ENCODE data around the gene PIGT. TPM values are rescaled to one million over a fixed set of nuclear protein-coding genes. Genes with fewer than 3 reads are reported as not detected.

Gene PIGT
- total and polyA plus RNA-seq, 9 donors, result 30.0 to 172 (median 69.3) TPM

DNA sequence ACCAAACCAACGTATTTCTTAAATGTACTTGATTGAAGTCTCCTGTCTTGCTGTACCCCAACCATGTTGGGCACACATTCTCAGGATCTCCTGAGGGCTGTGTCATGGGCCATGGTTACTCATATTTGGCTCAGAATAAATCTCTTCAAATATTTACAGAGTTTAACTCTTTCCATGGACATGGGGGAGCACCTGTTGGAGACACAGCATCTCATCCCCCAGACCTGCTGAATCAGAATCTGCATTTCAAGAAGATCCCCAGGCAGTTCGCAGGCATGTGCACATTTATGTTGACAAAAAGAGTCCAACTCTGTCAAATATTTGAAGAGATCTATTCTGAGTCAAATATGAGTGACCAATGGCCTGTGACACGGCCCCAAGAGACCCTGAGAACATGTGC is 24.5 kb downstream of the PIGT start:
- DNase-seq, result no peak
- TF ChIP-seq, protein P1, sequence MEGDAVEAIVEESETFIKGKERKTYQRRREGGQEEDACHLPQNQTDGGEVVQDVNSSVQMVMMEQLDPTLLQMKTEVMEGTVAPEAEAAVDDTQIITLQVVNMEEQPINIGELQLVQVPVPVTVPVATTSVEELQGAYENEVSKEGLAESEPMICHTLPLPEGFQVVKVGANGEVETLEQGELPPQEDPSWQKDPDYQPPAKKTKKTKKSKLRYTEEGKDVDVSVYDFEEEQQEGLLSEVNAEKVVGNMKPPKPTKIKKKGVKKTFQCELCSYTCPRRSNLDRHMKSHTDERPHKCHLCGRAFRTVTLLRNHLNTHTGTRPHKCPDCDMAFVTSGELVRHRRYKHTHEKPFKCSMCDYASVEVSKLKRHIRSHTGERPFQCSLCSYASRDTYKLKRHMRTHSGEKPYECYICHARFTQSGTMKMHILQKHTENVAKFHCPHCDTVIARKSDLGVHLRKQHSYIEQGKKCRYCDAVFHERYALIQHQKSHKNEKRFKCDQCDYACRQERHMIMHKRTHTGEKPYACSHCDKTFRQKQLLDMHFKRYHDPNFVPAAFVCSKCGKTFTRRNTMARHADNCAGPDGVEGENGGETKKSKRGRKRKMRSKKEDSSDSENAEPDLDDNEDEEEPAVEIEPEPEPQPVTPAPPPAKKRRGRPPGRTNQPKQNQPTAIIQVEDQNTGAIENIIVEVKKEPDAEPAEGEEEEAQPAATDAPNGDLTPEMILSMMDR (IDR thresholded peaks at IDR 0.05), result no peak
- TF ChIP-seq EP300 (IDR thresholded peaks at IDR 0.05) (no peak), POLR2A (IDR thresholded peaks at IDR 0.05) (no peak)
- Histone ChIP-seq H3K9me3 (no peaks in the 10 kb centered on the region), H3K27ac (no peak overlapping the region), H3K4me3 (no peak overlapping the region), H3K36me3 (no peaks in the 10 kb centered on the region), H3K27me3 (no peaks in the 10 kb centered on the region), H3K4me1 (ENCODE audit: insufficient read depth) (peaks cover 2% of the 10 kb centered on the region)
- intact Hi-C loops (cut with DNase I), result loop anchor here in 1 of 4 donors (10.0 kb wide), 1 partner anchor 126 kb away; no protein-coding TSS in a partner anchor
- WGBS, 3 donors, result 79 to 81% (median 80%) methylated on average over 3 of the region's 3 CpGs

DNA sequence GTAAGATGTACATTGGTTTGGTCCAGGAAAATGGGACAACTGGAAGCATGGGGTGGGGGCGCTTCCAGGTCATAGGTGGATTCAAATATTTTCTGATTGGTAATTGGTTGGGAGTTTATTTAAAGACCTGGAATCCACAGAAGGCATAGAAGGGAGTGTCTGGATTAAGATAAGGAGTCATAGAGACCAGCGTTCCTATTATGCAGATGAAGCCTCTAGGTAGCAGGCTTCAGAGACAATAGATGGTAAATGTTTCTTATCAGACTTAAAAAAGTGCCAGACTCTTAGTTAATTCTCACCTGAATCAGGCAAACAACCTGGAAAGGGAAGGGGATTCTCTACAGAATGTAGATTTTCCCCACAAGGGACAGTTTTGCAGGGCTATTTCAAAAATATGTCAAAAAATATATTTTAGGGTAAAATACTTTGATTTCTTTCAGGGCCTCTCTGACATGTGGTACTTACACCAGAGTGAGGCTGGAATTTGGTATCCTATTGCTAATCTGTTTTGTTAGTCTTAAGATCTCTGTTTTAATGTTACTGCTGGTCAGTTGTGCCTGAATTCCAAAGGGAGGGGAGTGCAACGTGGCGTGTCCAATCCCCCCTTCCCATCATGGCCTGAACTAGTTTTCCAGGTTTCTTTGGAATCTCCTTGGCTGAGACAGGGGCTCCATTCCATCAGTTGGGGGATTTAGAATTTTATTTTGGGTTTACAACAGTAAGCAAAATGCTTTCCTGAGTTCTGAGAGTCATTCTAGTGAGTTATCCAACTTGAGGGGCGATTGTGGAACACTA is 25.1 kb downstream of the PIGT start:
- no peak for DNase-seq
- intact Hi-C loops (cut with DNase I), result loop anchor here in 1 of 4 donors (10.0 kb wide), 1 partner anchor 126 kb away; no protein-coding TSS in a partner anchor
- no peak for TF ChIP-seq POLR2A (IDR thresholded peaks at IDR 0.05)
- TF ChIP-seq, protein P1 (IDR thresholded peaks at IDR 0.05), result no peak
- H3K4me1 ChIP-seq (ENCODE audit: insufficient read depth), result peaks cover 2% of the 10 kb centered on the region
- H3K9me3 ChIP-seq, result no peaks in the 10 kb centered on the region
- no peak overlapping the region for H3K27ac ChIP-seq
- no peaks in the 10 kb centered on the region for H3K36me3 ChIP-seq
- no peaks in the 10 kb centered on the region for H3K27me3 ChIP-seq
- no peak overlapping the region for H3K4me3 ChIP-seq
- WGBS, 3 donors, result 50 to 60% (median 54%) methylated on average over 5 of the region's 5 CpGs

DNA sequence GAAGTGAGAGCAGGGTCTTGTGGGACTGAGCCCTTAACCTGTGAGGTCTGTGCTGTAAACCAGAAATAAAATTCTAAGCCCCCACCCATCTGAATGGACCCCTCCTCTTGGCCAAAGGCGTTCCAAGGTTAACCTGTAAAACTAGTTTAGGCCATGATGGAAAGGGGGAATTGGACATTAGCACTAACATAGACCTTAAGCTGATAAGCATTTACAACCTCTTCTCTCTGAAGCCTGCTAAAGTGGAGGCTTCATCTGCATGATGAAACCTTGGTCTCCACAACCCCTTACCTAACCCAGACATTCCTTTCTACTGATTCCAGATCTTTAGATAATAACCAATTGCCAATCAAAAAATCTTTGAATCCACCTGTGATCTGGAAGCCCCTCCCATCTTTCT is 25.8 kb downstream of the PIGT start:
- H3K4me3 ChIP-seq, result no peak overlapping the region
- no peaks in the 10 kb centered on the region for H3K27me3 ChIP-seq
- no peaks in the 10 kb centered on the region for H3K9me3 ChIP-seq
- no peaks in the 10 kb centered on the region for H3K36me3 ChIP-seq
- WGBS, 3 donors, result 70 to 88% (median 87%) methylated on average over 1 of the region's 1 CpG
- H3K4me1 ChIP-seq (ENCODE audit: insufficient read depth), result peaks cover 2% of the 10 kb centered on the region
- intact Hi-C loops (cut with DNase I), result loop anchor here in 1 of 4 donors (10.0 kb wide), 1 partner anchor 127 kb away; no protein-coding TSS in a partner anchor
- TF ChIP-seq, protein P1 (IDR thresholded peaks at IDR 0.05), result no peak
- TF ChIP-seq EP300 (IDR thresholded peaks at IDR 0.05) (no peak), POLR2A (IDR thresholded peaks at IDR 0.05) (no peak)
- no peak overlapping the region for H3K27ac ChIP-seq
- DNase-seq, result no peak

DNA sequence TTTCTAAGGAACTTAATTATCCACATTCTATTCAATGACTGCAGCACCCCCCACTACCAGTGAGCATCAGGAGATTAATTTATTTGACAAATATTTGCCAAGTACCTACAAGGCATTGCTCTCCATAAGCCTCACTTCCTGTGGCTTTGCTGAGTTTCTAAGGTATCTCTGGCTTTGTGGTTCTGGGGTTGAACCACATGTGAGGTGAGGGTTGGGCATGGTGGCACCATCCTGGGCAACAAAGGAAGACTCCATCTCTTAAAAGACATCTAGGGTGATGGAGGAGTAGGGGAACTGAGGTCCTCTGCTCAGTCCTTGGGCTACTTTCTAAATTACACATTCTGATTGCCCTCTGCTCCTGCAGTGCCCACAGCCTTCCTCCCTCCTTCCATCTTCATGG is 28.1 kb downstream of the PIGT start:
- H3K27me3 ChIP-seq, result no peaks in the 10 kb centered on the region
- no peak overlapping the region for H3K27ac ChIP-seq
- no peaks in the 10 kb centered on the region for H3K9me3 ChIP-seq
- intact Hi-C loops (cut with DNase I), result loop anchor here in 1 of 4 donors (10.0 kb wide), 1 partner anchor 129 kb away; no protein-coding TSS in a partner anchor
- H3K4me1 ChIP-seq (ENCODE audit: insufficient read depth), result no peaks in the 10 kb centered on the region
- H3K36me3 ChIP-seq, result no peaks in the 10 kb centered on the region
- no peak for DNase-seq
- no peak for TF ChIP-seq POLR2A (IDR thresholded peaks at IDR 0.05)
- TF ChIP-seq, protein P1 (IDR thresholded peaks at IDR 0.05), result no peak
- TF ChIP-seq EP300 (IDR thresholded peaks at IDR 0.05), result no peak
- no peak overlapping the region for H3K4me3 ChIP-seq
